Endothelial cell of umbilical vein (primary cell): ENCODE data around the gene ATP10B. TPM values are rescaled to one million over a fixed set of nuclear protein-coding genes. Genes with fewer than 3 reads are reported as not detected.

Experiments
- BruUV-seq: library from RNA; stranded (reverse); fragments of 400-500 nt; replicated peaks from 2 replicates; lab custom pipeline; 2021; lab: Mats Ljungman, UMichigan
- CTCF ChIA-PET: fragments of 300-600, 350-600 bp; sonication (Branson Sonifier 250); formaldehyde crosslinking; loops from one replicate; lab custom pipeline; 2021; ENCODE audit warnings: antibody characterized with exemption, inconsistent platforms; lab: Charles Lee
- POLR2A ChIA-PET: fragments of 300-600, 350-600 bp; sonication (Branson Sonifier 250); formaldehyde crosslinking; loops from one replicate; lab custom pipeline; 2021; ENCODE audit warnings: antibody characterized with exemption, inconsistent platforms; lab: Charles Lee
- DNase-seq: peaks from one replicate; pipeline ENCODE4 v3.0.0-alpha.2; 2011; ENCODE audit warnings: low read depth, low spot score
- FAIRE-seq: peaks from 2 replicates; lab custom pipeline; 2011; peaks lifted over from hg19 to GRCh38; lab: Jason Lieb, UNC
- H2AFZ ChIP-seq: 2 replicates; pipeline ENCODE4 v1.6.0; 2012; ENCODE audit warnings: low read depth, low read length, control low read depth, inconsistent platforms
- H3K27ac ChIP-seq: 2 replicates; pipeline ENCODE4 v1.5.1; 2011; ENCODE audit warnings: low read depth, mild to moderate bottlenecking, control low read depth, low read length, moderate library complexity; ENCODE audit not compliant: insufficient read depth
- H3K27me3 ChIP-seq, 2 experiments: 2 replicates each; pipeline versions ENCODE4 v1.6.0 to v1.6.1; 2011; ENCODE audit warnings: low read length in 2 of 2, mixed read lengths in 1 of 2; ENCODE audit not compliant: control insufficient read depth in 2 of 2, insufficient read depth in 2 of 2
- H3K36me3 ChIP-seq, 2 experiments: 2 replicates in 1 of 2; 3 replicates in 1 of 2; pipeline ENCODE4 v1.5.1; 2011; ENCODE audit warnings: low read length in 2 of 2, mild to moderate bottlenecking in 1 of 2, moderate library complexity in 1 of 2; ENCODE audit not compliant: control insufficient read depth in 2 of 2, insufficient read depth in 2 of 2; ENCODE audit errors: extremely low read depth in 1 of 2
- H3K4me1 ChIP-seq: 3 replicates; pipeline ENCODE4 v1.5.1; 2011; ENCODE audit warnings: mild to moderate bottlenecking, low read length; ENCODE audit not compliant: control insufficient read depth, insufficient read depth; ENCODE audit errors: extremely low read depth
- H3K4me2 ChIP-seq: 2 replicates; pipeline ENCODE4 v1.6.1; 2011; ENCODE audit warnings: low read length, control low read depth, mixed read lengths; ENCODE audit not compliant: insufficient read depth
- H3K4me3 ChIP-seq, 3 experiments: fragments of 200-600 bp in 1 of 3; sonication (generic), shearing (Covaris generic) in 1 of 3; replicated peaks in 1 of 3; 2 replicates each; pipeline ENCODE4 v1.5.1; 2011 to 2016; ENCODE audit warnings: control low read depth in 3 of 3, low read length in 3 of 3, mild to moderate bottlenecking in 2 of 3, inconsistent platforms in 1 of 3, low read depth in 1 of 3, moderate library complexity in 1 of 3; ENCODE audit not compliant: insufficient read depth in 1 of 3
- H3K79me2 ChIP-seq: 2 replicates; pipeline ENCODE4 v1.6.0; 2012; ENCODE audit warnings: low read length, inconsistent platforms; ENCODE audit not compliant: control insufficient read depth, insufficient read depth
- H3K9ac ChIP-seq: replicated peaks from 2 replicates; pipeline ENCODE3; 2011; ENCODE audit warnings: low read length, control low read depth; ENCODE audit not compliant: insufficient read depth; ENCODE audit errors: extremely low read depth
- H3K9me1 ChIP-seq: replicated peaks from 3 replicates; pipeline ENCODE4 v1.6.0; 2011; ENCODE audit warnings: mild to moderate bottlenecking, low read length; ENCODE audit not compliant: control insufficient read depth, insufficient read depth; ENCODE audit errors: extremely low read depth
- H3K9me3 ChIP-seq: replicated peaks from 2 replicates; pipeline ENCODE4 v1.5.1; 2012; ENCODE audit warnings: low read length, inconsistent platforms; ENCODE audit not compliant: control insufficient read depth, insufficient read depth
- H4K20me1 ChIP-seq: replicated peaks from 2 replicates; pipeline ENCODE3; 2011; ENCODE audit warnings: mild to moderate bottlenecking, low read length; ENCODE audit not compliant: control insufficient read depth, insufficient read depth; ENCODE audit errors: extremely low read depth
- EZH2 ChIP-seq: IDR thresholded peaks from 2 replicates; pipeline ENCODE4 v1.6.1; 2012; ENCODE audit warnings: borderline replicate concordance, low read depth, mild to moderate bottlenecking, moderate library complexity, low read length, inconsistent platforms; ENCODE audit not compliant: severe bottlenecking
- FOS ChIP-seq: IDR thresholded peaks from 2 replicates; pipeline ENCODE4 v1.6.1; 2011; ENCODE audit warnings: mild to moderate bottlenecking, low read length, moderate library complexity, borderline replicate concordance; ENCODE audit not compliant: insufficient read depth
- GATA2 ChIP-seq: IDR thresholded peaks from 2 replicates; pipeline ENCODE4 v1.7.0; 2011; ENCODE audit warnings: low read depth, mild to moderate bottlenecking, moderate library complexity, mixed read lengths, low read length; ENCODE audit not compliant: insufficient read length, insufficient read depth
- JUN ChIP-seq: IDR thresholded peaks from 2 replicates; pipeline ENCODE4 v1.6.1; 2011; ENCODE audit warnings: borderline replicate concordance, low read depth; ENCODE audit not compliant: insufficient read length, insufficient read depth
- MYC ChIP-seq: IDR thresholded peaks from one replicate; pipeline ENCODE4 v1.6.1; 2011; ENCODE audit warnings: mild to moderate bottlenecking, low read depth, low read length
- POLR2A ChIP-seq: IDR thresholded peaks from 2 replicates; pipeline ENCODE4 v1.6.1; 2012; ENCODE audit warnings: low read depth, mild to moderate bottlenecking, control low read depth, low read length
- POLR2AphosphoS5 ChIP-seq: IDR thresholded peaks from 2 replicates; pipeline ENCODE4 v1.6.1; 2012; ENCODE audit warnings: low read depth, mild to moderate bottlenecking, control low read depth, low read length, moderate library complexity; ENCODE audit not compliant: insufficient read depth
- dilution Hi-C: fragments of 300-500 bp; cut with MboI; formaldehyde crosslinking; loops from one replicate; pipeline ENCODE4 v1.15.0; 2019; ENCODE audit warnings: low sequenced_read_pairs; ENCODE audit not compliant: extremely low pct_ligation_motif_present
- intact Hi-C: fragments of 100-400 bp; cut with micrococcal nuclease; formaldehyde crosslinking; loops from one replicate; pipeline ENCODE4 v1.10.0; 2022
- polyA plus RNA-seq, 4 experiments: library from polyadenylated mRNA; depleted of rRNA in 3 of 4; stranded (reverse) in 3 of 4; unstranded in 1 of 4; fragments of >200 nt; gene quantifications; 2 replicates each; pipeline versions ENCODE4 v1.2.1 to v1.2.3, GENCODE V29; 2011 to 2012; ENCODE audit warnings: missing spikeins in 1 of 4
- total RNA-seq: library from RNA; stranded (reverse); gene quantifications from 2 replicates; pipeline ENCODE4 v1.2.3, GENCODE V29; 2021
- TF ChIP-seq, protein P1 (sequence below), 2 donors: IDR thresholded peaks; 1 replicate in 1 of 2; 2 replicates in 1 of 2; pipeline ENCODE4 v1.5.1; 2011; ENCODE audit warnings: low read length in 2 of 2, mild to moderate bottlenecking in 2 of 2, moderate library complexity in 2 of 2, control low read depth in 1 of 2, inconsistent platforms in 1 of 2, low read depth in 1 of 2; ENCODE audit not compliant: insufficient read depth in 1 of 2; ENCODE audit errors: extremely low read depth in 1 of 2
- TF ChIP-seq, protein P2 (sequence below): IDR thresholded peaks from 2 replicates; pipeline ENCODE4 v1.6.1; 2011; ENCODE audit not compliant: insufficient read depth, insufficient read length

The ATP10B gene
- total and polyA plus RNA-seq, 2 donors (not counting 3 experiments of a cell fraction or from before 2014, with no cell fraction given) = not detected

DNA sequence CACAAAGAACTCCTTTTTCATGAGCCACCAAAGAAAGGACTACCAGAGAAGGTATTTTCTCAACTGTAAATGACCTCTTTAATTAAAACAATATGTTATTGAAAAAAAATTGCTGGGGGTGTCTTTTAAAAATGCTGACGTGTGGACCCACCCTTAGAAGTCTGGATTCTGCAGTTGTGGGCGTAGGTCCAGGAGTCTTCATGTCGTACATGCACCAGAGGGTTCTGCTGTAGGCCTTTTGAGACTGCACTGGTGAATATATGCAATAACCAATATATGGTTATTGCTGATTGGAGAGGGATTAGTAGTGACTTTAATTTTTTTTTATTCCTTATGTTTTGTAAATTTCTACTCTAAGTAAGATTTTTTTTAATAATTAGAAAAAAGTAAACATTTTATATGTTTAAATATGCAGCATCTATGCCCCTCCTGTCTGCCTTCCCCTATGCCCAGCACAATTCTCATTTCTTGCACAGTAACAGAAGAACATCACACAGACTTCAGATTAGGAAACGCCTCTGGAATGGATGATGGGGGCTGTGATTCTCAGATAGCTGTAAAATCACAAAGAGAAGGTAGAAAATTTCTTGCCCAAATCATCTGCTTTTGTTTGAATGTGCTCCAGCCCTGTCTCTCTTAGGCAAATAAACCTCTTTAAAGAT, 328.4 kb downstream of the ATP10B start:
- Histone ChIP-seq H3K36me3 (no peaks in the 10 kb centered on the region), H2AFZ (no peak overlapping the region), H3K4me3 (no peak overlapping the region), H3K79me2 (no peaks in the 10 kb centered on the region), H3K9me3 (no peaks in the 10 kb centered on the region), H3K4me1 (no peaks in the 10 kb centered on the region), H3K9ac (no peak overlapping the region), H3K27me3 (peaks cover 0 to 2% of the 10 kb centered on the region in 2 experiments), H4K20me1 (no peaks in the 10 kb centered on the region), H3K9me1 (no peaks in the 10 kb centered on the region), H3K27ac (no peak overlapping the region), H3K4me2 (no peak overlapping the region)
- BruUV-seq = no TSS peak
- ChIA-PET CTCF (no interaction called here), POLR2A (no interaction called here)
- TF ChIP-seq MYC = no peak
- TF ChIP-seq GATA2 = no peak
- TF ChIP-seq JUN = no peak
- no peak for TF ChIP-seq EZH2
- TF ChIP-seq FOS = no peak
- TF ChIP-seq, protein P1, sequence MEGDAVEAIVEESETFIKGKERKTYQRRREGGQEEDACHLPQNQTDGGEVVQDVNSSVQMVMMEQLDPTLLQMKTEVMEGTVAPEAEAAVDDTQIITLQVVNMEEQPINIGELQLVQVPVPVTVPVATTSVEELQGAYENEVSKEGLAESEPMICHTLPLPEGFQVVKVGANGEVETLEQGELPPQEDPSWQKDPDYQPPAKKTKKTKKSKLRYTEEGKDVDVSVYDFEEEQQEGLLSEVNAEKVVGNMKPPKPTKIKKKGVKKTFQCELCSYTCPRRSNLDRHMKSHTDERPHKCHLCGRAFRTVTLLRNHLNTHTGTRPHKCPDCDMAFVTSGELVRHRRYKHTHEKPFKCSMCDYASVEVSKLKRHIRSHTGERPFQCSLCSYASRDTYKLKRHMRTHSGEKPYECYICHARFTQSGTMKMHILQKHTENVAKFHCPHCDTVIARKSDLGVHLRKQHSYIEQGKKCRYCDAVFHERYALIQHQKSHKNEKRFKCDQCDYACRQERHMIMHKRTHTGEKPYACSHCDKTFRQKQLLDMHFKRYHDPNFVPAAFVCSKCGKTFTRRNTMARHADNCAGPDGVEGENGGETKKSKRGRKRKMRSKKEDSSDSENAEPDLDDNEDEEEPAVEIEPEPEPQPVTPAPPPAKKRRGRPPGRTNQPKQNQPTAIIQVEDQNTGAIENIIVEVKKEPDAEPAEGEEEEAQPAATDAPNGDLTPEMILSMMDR (IDR thresholded peaks at IDR 0.05; ENCODE audit: extremely low read depth in 1 of 2, insufficient read depth in 1 of 2, low read depth in 1 of 2, low read length in 2 of 2) = no peak
- TF ChIP-seq, protein P2, sequence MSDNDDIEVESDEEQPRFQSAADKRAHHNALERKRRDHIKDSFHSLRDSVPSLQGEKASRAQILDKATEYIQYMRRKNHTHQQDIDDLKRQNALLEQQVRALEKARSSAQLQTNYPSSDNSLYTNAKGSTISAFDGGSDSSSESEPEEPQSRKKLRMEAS = no peak
- TF ChIP-seq POLR2AphosphoS5 = no peak
- TF ChIP-seq POLR2A = no peak
- FAIRE-seq (no peak), DNase-seq (no peak)
- intact Hi-C loops (no loop called here), dilution Hi-C loops (no loop called here)
